Liver (tissue), 9 donors: Measurements from ENCODE around the gene ILF3. TPM values are rescaled to one million over a fixed set of nuclear protein-coding genes. Genes with fewer than 3 reads are reported as not detected.

Experiments
- DNase-seq: peaks from one replicate; pipeline ENCODE4 v3.0.0-alpha.2; 2017; ENCODE audit warnings: low spot score
- H3K27ac ChIP-seq, 2 donors: one replicate each; pipeline ENCODE4 v1.7.0; 2013; ENCODE audit warnings: inconsistent platforms in 2 of 2, low read length in 2 of 2, control low read depth in 1 of 2, low read depth in 1 of 2, mild to moderate bottlenecking in 1 of 2
- H3K27me3 ChIP-seq, 4 donors: one replicate each; pipeline versions ENCODE4 v1.6.1 to v1.7.0; 2013; ENCODE audit warnings: low read length in 3 of 4, inconsistent platforms in 1 of 4, mild to moderate bottlenecking in 1 of 4, moderate library complexity in 1 of 4; ENCODE audit not compliant: control insufficient read depth in 4 of 4, insufficient read depth in 4 of 4
- H3K36me3 ChIP-seq, 4 donors: one replicate each; pipeline versions ENCODE4 v1.6.1 to v1.7.0; 2013; ENCODE audit warnings: low read length in 3 of 4, mild to moderate bottlenecking in 3 of 4, low read depth in 1 of 4, moderate library complexity in 1 of 4; ENCODE audit not compliant: control insufficient read depth in 4 of 4, insufficient read depth in 3 of 4
- H3K4me1 ChIP-seq, 4 donors: one replicate each; pipeline versions ENCODE4 v1.6.1 to v1.7.0; 2013; ENCODE audit warnings: low read length in 3 of 4, mild to moderate bottlenecking in 3 of 4, moderate library complexity in 1 of 4; ENCODE audit not compliant: control insufficient read depth in 4 of 4, insufficient read depth in 4 of 4
- H3K4me3 ChIP-seq, 3 donors: one replicate each; pipeline versions ENCODE4 v1.6.1 to v1.7.0; 2013; ENCODE audit warnings: low read length in 3 of 3, control low read depth in 1 of 3, low read depth in 1 of 3, mild to moderate bottlenecking in 1 of 3
- H3K9ac ChIP-seq, 2 donors: one replicate each; pipeline ENCODE4 v1.7.0; 2013; ENCODE audit warnings: low read length in 2 of 2, mild to moderate bottlenecking in 2 of 2, moderate library complexity in 2 of 2, control low read depth in 1 of 2, low read depth in 1 of 2
- H3K9me3 ChIP-seq, 4 donors: one replicate each; pipeline versions ENCODE4 v1.6.1 to v1.7.0; 2013; ENCODE audit warnings: low read length in 3 of 4; ENCODE audit not compliant: control insufficient read depth in 4 of 4
- ATF3 ChIP-seq: IDR thresholded peaks from 2 replicates; pipeline ENCODE4 v1.6.1; 2016; ENCODE audit warnings: antibody characterized with exemption
- CTCF ChIP-seq: fragments of 150-350 bp; IDR thresholded peaks from 2 replicates; pipeline ENCODE4 v1.5.1; 2017; ENCODE audit warnings: improper control_type of control experiment, low read depth, low read length; ENCODE audit not compliant: missing input control
- FOXA2 ChIP-seq: IDR thresholded peaks from 2 replicates; pipeline ENCODE4 v1.6.1; 2016; ENCODE audit warnings: antibody characterized with exemption
- HNF4A ChIP-seq, 2 donors: conservative IDR thresholded peaks; 2 replicates each; pipeline ENCODE4 v1.6.1; 2016; ENCODE audit warnings: antibody characterized with exemption in 2 of 2, mild to moderate bottlenecking in 2 of 2
- HNF4G ChIP-seq: IDR thresholded peaks from 2 replicates; pipeline ENCODE4 v1.6.1; 2016; ENCODE audit warnings: antibody characterized with exemption
- NR2F2 ChIP-seq: IDR thresholded peaks from 2 replicates; pipeline ENCODE4 v1.6.1; 2016; ENCODE audit warnings: antibody characterized with exemption
- RAD21 ChIP-seq, 2 donors: IDR thresholded peaks; 2 replicates each; pipeline ENCODE4 v1.6.1; 2016; ENCODE audit warnings: antibody characterized with exemption in 2 of 2, mild to moderate bottlenecking in 2 of 2
- REST ChIP-seq: IDR thresholded peaks from 2 replicates; pipeline ENCODE4 v1.6.1; 2016; ENCODE audit warnings: antibody characterized with exemption, mild to moderate bottlenecking
- RXRA ChIP-seq, 2 donors: IDR thresholded peaks; 2 replicates each; pipeline ENCODE4 v1.6.1; 2017 to 2018; ENCODE audit warnings: antibody characterized with exemption in 2 of 2, mild to moderate bottlenecking in 1 of 2
- SP1 ChIP-seq: IDR thresholded peaks from 2 replicates; pipeline ENCODE4 v1.6.1; 2018; ENCODE audit warnings: antibody characterized with exemption, mild to moderate bottlenecking
- TAF1 ChIP-seq: conservative IDR thresholded peaks from 2 replicates; pipeline ENCODE4 v1.6.1; 2016; ENCODE audit warnings: antibody characterized with exemption, mild to moderate bottlenecking
- YY1 ChIP-seq: IDR thresholded peaks from 2 replicates; pipeline ENCODE4 v1.6.1; 2016; ENCODE audit warnings: antibody characterized with exemption, mild to moderate bottlenecking
- ZBTB33 ChIP-seq: IDR thresholded peaks from 2 replicates; pipeline ENCODE4 v1.6.1; 2016; ENCODE audit warnings: antibody characterized with exemption
- WGBS: extraction: QIAGEN DNeasy Blood & Tissue Kit; methylation state at CpG from one replicate; pipeline ENCODE4 v1.1.7; 2013; 5-methylcytosine and 5-hydroxymethylcytosine counted together
- polyA plus RNA-seq, 2 donors: library from polyadenylated mRNA; stranded (reverse) in 1 of 2; unstranded in 1 of 2; fragments of 200-250 nt in 1 of 2; fragments of >200 nt in 1 of 2; fragmentation: Nextera tagmentation in 1 of 2; extraction: Ambion mirVana in 1 of 2; gene quantifications; one replicate each; pipeline versions ENCODE4 v1.2.1 to v1.2.3, GENCODE V29; 2013 to 2015
- total RNA-seq, 2 donors: library from RNA; depleted of rRNA; stranded (reverse); fragments of >200 nt; gene quantifications; one replicate each; pipeline ENCODE4 v1.2.3, GENCODE V29; 2014
- TF ChIP-seq, protein P1 (sequence below): IDR thresholded peaks from 2 replicates; pipeline ENCODE4 v1.6.1; 2016; ENCODE audit warnings: antibody characterized with exemption
- donor health status: healthy.
- donor health status: healthy.
- donor health status: healthy.
- donor health status: healthy.
- donor health status: healthy.

The ILF3 gene
- total and polyA plus RNA-seq, 4 donors = 31.7 to 85.1 (median 42.9) TPM

GRCh38 chr19:10612499-10613119 lies 41.5 kb upstream of the ILF3 start:
- DNase-seq = no peak
- Histone ChIP-seq H3K4me1 (peaks cover 0 to 2% (median under 1%) of the 10 kb centered on the region in 4 donors), H3K9ac (no peak overlapping the region), H3K4me3 (no peak overlapping the region), H3K27me3 (no peaks in the 10 kb centered on the region), H3K9me3 (no peaks in the 10 kb centered on the region), H3K36me3 (no peaks in the 10 kb centered on the region), H3K27ac (no peak overlapping the region)
- TF ChIP-seq HNF4A (conservative IDR thresholded peaks at IDR 0.05) = no peak
- no peak for TF ChIP-seq NR2F2
- TF ChIP-seq RAD21 (IDR thresholded peaks at IDR 0.05) = no peak
- no peak for TF ChIP-seq HNF4G
- no peak for TF ChIP-seq FOXA2
- TF ChIP-seq, protein P1, sequence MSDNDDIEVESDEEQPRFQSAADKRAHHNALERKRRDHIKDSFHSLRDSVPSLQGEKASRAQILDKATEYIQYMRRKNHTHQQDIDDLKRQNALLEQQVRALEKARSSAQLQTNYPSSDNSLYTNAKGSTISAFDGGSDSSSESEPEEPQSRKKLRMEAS = no peak
- no peak for TF ChIP-seq RXRA (IDR thresholded peaks at IDR 0.05)
- TF ChIP-seq REST = no peak
- no peak for TF ChIP-seq SP1
- TF ChIP-seq ATF3 = no peak
- TF ChIP-seq ZBTB33 = no peak
- no peak for TF ChIP-seq YY1
- WGBS = 81% methylated on average over 15 of the region's 15 CpGs

- no peak for TF ChIP-seq TAF1
- no peak for TF ChIP-seq ATF3
- TF ChIP-seq ZBTB33 = no peak
- TF ChIP-seq RXRA (IDR thresholded peaks at IDR 0.05) = no peak
- no peak for TF ChIP-seq NR2F2
- TF ChIP-seq SP1 = no peak
- no peak for TF ChIP-seq CTCF
- H3K36me3 ChIP-seq = no peaks in the 10 kb centered on the region
- peaks cover 0 to 2% (median under 1%) of the 10 kb centered on the region in 4 donors for H3K4me1 ChIP-seq
- no peak for DNase-seq
- H3K9ac ChIP-seq = no peak overlapping the region
- H3K9me3 ChIP-seq = no peaks in the 10 kb centered on the region
- 86% methylated on average over 14 of the region's 14 CpGs for WGBS
- no peaks in the 10 kb centered on the region for H3K27me3 ChIP-seq
- H3K4me3 ChIP-seq = no peak overlapping the region
- no peak overlapping the region for H3K27ac ChIP-seq
Measured at GRCh38 chr19:10615429-10616023, 38.6 kb upstream of the ILF3 start.
